GM12878 (cell line): ENCODE measurements around the gene RADIL. TPM values are rescaled to one million over a fixed set of nuclear protein-coding genes. Genes with fewer than 3 reads are reported as not detected.

ENCODE experiments used
- ATAC-seq: fragments of 200-7000 bp; cut with Tn5 transposase; 3 replicates; pipeline ENCODE4 v1.9.1; 2020; ENCODE audit warnings: mild to moderate bottlenecking, moderate library complexity
- BruUV-seq: library from RNA; stranded (reverse); fragments of 400-500 nt; replicated peaks from 2 replicates; lab custom pipeline; 2021; lab: Mats Ljungman, UMichigan
- CTCF ChIA-PET: fragments of 300-600 bp; sonication (Branson Sonifier 250); formaldehyde crosslinking; extraction: SDS; loops from one replicate; lab custom pipeline; 2021; ENCODE audit warnings: inconsistent platforms; lab: Yijun Ruan, JAX
- POLR2A ChIA-PET: fragments of 350-600 bp; formaldehyde crosslinking; extraction: SDS; loops from one replicate; lab custom pipeline; 2021; ENCODE audit warnings: inconsistent platforms; lab: Charles Lee
- RAD21 ChIA-PET: fragments of 300-600 bp; sonication (Branson Sonifier 250); formaldehyde crosslinking; loops from one replicate; lab custom pipeline; 2023; ENCODE audit warnings: antibody characterized with exemption; ENCODE audit not compliant: unreplicated experiment; lab: Charles Lee
- SMC1A ChIA-PET: fragments of 300-600 bp; sonication (Branson Sonifier 250); formaldehyde crosslinking; loops from one replicate; lab custom pipeline; 2023; ENCODE audit not compliant: unreplicated experiment, uncharacterized antibody; lab: Charles Lee
- DNase-seq: peaks from one replicate; pipeline ENCODE4 v3.0.0-alpha.2; 2011; ENCODE audit warnings: low read depth, low spot score
- FAIRE-seq: peaks from 3 replicates; lab custom pipeline; 2011; peaks lifted over from hg19 to GRCh38; lab: Jason Lieb, UNC
- H2AFZ ChIP-seq: 2 replicates; pipeline ENCODE4 v1.6.0; 2011; ENCODE audit warnings: low read depth, low read length, control low read depth; ENCODE audit not compliant: control insufficient read depth
- H3K27ac ChIP-seq: 2 replicates; pipeline ENCODE4 v1.5.1; 2011; ENCODE audit warnings: control low read depth; ENCODE audit not compliant: control insufficient read depth, insufficient read depth
- H3K27me3 ChIP-seq, 2 experiments: replicated peaks in 1 of 2; 2 replicates each; pipeline versions ENCODE4 v1.6.0 to v1.6.1; 2011; ENCODE audit warnings: low read length in 1 of 2; ENCODE audit not compliant: control insufficient read depth in 2 of 2, insufficient read depth in 2 of 2
- H3K36me3 ChIP-seq, 2 experiments: 2 replicates each; pipeline ENCODE4 v1.5.1; 2011; ENCODE audit warnings: low read length in 1 of 2; ENCODE audit not compliant: control insufficient read depth in 2 of 2, insufficient read depth in 2 of 2
- H3K4me1 ChIP-seq: 2 replicates; pipeline ENCODE4 v1.6.1; 2011; ENCODE audit warnings: mild to moderate bottlenecking, low read length, moderate library complexity, mixed read lengths; ENCODE audit not compliant: control insufficient read depth, insufficient read depth
- H3K4me2 ChIP-seq: 2 replicates; pipeline ENCODE4 v1.6.0; 2011; ENCODE audit warnings: control low read depth; ENCODE audit not compliant: control insufficient read depth, insufficient read depth
- H3K4me3 ChIP-seq: fragments of 200-600 bp; sonication (generic); 2 replicates; pipeline ENCODE4 v1.5.1; 2016
- H3K79me2 ChIP-seq: 2 replicates; pipeline ENCODE4 v1.6.0; 2011; ENCODE audit warnings: low read length; ENCODE audit not compliant: control insufficient read depth, insufficient read depth
- H3K9ac ChIP-seq: 2 replicates; pipeline ENCODE4 v1.8.0; 2011; ENCODE audit warnings: low read length, control low read depth, mixed read lengths; ENCODE audit not compliant: control insufficient read depth, insufficient read depth
- H3K9me3 ChIP-seq: replicated peaks from 3 replicates; pipeline ENCODE4 v1.5.1; 2011; ENCODE audit warnings: mild to moderate bottlenecking, low read length; ENCODE audit not compliant: control insufficient read depth, insufficient read depth
- H4K20me1 ChIP-seq: 2 replicates; pipeline ENCODE4 v1.6.0; 2011; ENCODE audit not compliant: control insufficient read depth, insufficient read depth
- LARP7 ChIP-seq: fragments of 450-650 bp; IDR thresholded peaks from 2 replicates; pipeline ENCODE4 v1.6.1; 2017; ENCODE audit warnings: mild to moderate bottlenecking
- PAX8 ChIP-seq: fragments of 450-650 bp; IDR thresholded peaks from 2 replicates; pipeline ENCODE4 v1.6.1; 2017; ENCODE audit warnings: mild to moderate bottlenecking, moderate library complexity
- WGBS: methylation state at CpG from one replicate; pipeline ENCODE4 v1.1.6; 2016; ENCODE audit warnings: low lambda C conversion rate; ENCODE audit not compliant: insufficient replicate concordance, insufficient coverage; ENCODE audit errors: missing lambda C conversion rate; 5-methylcytosine and 5-hydroxymethylcytosine counted together
- in situ Hi-C: fragments of 300-500 bp; cut with MboI; formaldehyde crosslinking; loops from 9 replicates; pipeline ENCODE4 v1.14.3; 2018; ENCODE audit warnings: mixed read lengths
- intact Hi-C: fragments of 100-400 bp; cut with micrococcal nuclease; formaldehyde crosslinking; loops from one replicate; pipeline ENCODE4 v1.14.2; 2022; ENCODE audit not compliant: unreplicated experiment
- microRNA-seq: library from miRNA; unstranded; fragments of <30 nt; microRNA quantifications from one replicate; pipeline ENCODE4, GENCODE V29; 2018
- polyA plus RNA-seq, 11 experiments: library from polyadenylated mRNA; depleted of rRNA in 4 of 11; unstranded in 6 of 11; stranded (reverse) in 5 of 11; fragments of >200 nt; fragmentation: Nextera tagmentation in 4 of 11; fragmentation: Illumina TruSeq in 1 of 11; extraction: Ambion mirVana in 4 of 11; extraction: Trizol in 1 of 11; gene quantifications; 1 replicate in 1 of 11; 2 replicates in 10 of 11; pipeline versions ENCODE4 v1.2.1 to v1.2.3, GENCODE V29; 2011 to 2016; ENCODE audit warnings: inconsistent platforms in 2 of 11, missing spikeins in 2 of 11, low read depth in 1 of 11
- small RNA-seq: library from RNA; depleted of rRNA; stranded (forward); fragments of <200 nt; gene quantifications from one replicate; pipeline ENCODE3, GENCODE V24; 2014
- total RNA-seq, 4 experiments: library from RNA; depleted of rRNA in 3 of 4; stranded (reverse); fragments of >200 nt in 3 of 4; fragmentation: Illumina TruSeq in 1 of 4; extraction: Trizol in 1 of 4; gene quantifications; 2 replicates each; pipeline versions ENCODE4 v1.2.1 to v1.2.3, GENCODE V29; 2013 to 2021

RADIL gene
- total and polyA plus RNA-seq, 10 of the 15 experiments (the other 5 are each of a cell fraction or from before 2014, with no cell fraction given), result 0.05 to 0.06 TPM; not detected in 8

- Histone ChIP-seq H3K9ac (no peak overlapping the region), H4K20me1 (no peaks in the 10 kb centered on the region), H3K9me3 (no peaks in the 10 kb centered on the region), H3K4me1 (peaks cover 41% of the 10 kb centered on the region), H3K27ac (no peak overlapping the region), H3K4me3 (no peak overlapping the region), H3K27me3 (no peaks in the 10 kb centered on the region), H3K79me2 (peaks cover 14% of the 10 kb centered on the region), H3K4me2 (no peak overlapping the region), H3K36me3 (peaks cover 14 to 16% of the 10 kb centered on the region in 2 experiments; a peak in 3 of 4 replicates), H2AFZ (no peak overlapping the region)
- ATAC-seq, result no peak
- TF ChIP-seq PAX8 (no peak), LARP7 (no peak)
- in situ Hi-C loops (no loop called here), intact Hi-C loops (no loop called here)
- ChIA-PET SMC1A (interaction anchor here (0.6 kb wide), 1 partner anchor 37 kb away, joined by 3 read pairs; no protein-coding TSS in a partner anchor), CTCF (interaction anchor here (0.6 kb wide), 1 partner anchor 23 kb away, joined by 3 read pairs; no protein-coding TSS in a partner anchor), RAD21 (no interaction called here), POLR2A (no interaction called here)
- no TSS peak for BruUV-seq
- DNase-seq, result no peak
- FAIRE-seq, result no peak
- WGBS, result 100% methylated on average over 11 of the region's 14 CpGs
Measured at GRCh38 chr7:4749363-4749762, 134.2 kb downstream of the RADIL start.

Small RNAs within 50 kb of the gene (microRNA-seq; reads per million reads assigned to microRNA genes)
- gene MIR4656, result not detected

Small RNAs within 50 kb of the gene (small RNA-seq; reads per million reads assigned to genes)
- gene MIR4656 (not detected), gene RF00019 (not detected)

Other genes with a start within 250 kb of the RADIL start
- 10.6 and 11.6 TPM in 2 replicates for gene FOXK1, start 201.4 kb downstream of the RADIL start, total RNA-seq (2014; rRNA removed)
- 5.6 and 5.9 TPM in 2 replicates for gene FOXK1, start 201.4 kb downstream of the RADIL start, total RNA-seq (2014; rRNA removed; fragmentation: Illumina TruSeq; extraction: Trizol)
- gene FOXK1, start 201.4 kb downstream of the RADIL start, total RNA-seq (2021), result 30.8 and 31.8 TPM in 2 replicates
- gene FOXK1, start 201.4 kb downstream of the RADIL start, polyA plus RNA-seq (2011; rRNA removed), result 2.2 and 3.6 TPM in 2 replicates
- 2.0 and 4.0 TPM in 2 replicates for gene FOXK1, start 201.4 kb downstream of the RADIL start, polyA plus RNA-seq (2014; fragmentation: Illumina TruSeq; extraction: Trizol)
- gene FOXK1, start 201.4 kb downstream of the RADIL start, polyA plus RNA-seq (2014; fragmentation: Nextera tagmentation; extraction: Ambion mirVana), result under 1 TPM; 0.24 TPM
- 8.5 and 10.2 TPM in 2 replicates for gene FOXK1, start 201.4 kb downstream of the RADIL start, polyA plus RNA-seq (2014; rRNA removed)
- 1 to 10 TPM; 4.4 to 4.7 TPM for gene FOXK1, start 201.4 kb downstream of the RADIL start, polyA plus RNA-seq (2016; fragmentation: Nextera tagmentation; extraction: Ambion mirVana)
- gene AP5Z1, start 108.1 kb downstream of the RADIL start, total RNA-seq (2014; rRNA removed), result 18.5 and 28.5 TPM in 2 replicates
- gene AP5Z1, start 108.1 kb downstream of the RADIL start, total RNA-seq (2014; rRNA removed; fragmentation: Illumina TruSeq; extraction: Trizol), result 6.6 and 7.6 TPM in 2 replicates
- 35.3 and 43.4 TPM in 2 replicates for gene AP5Z1, start 108.1 kb downstream of the RADIL start, total RNA-seq (2021)
- 4.1 and 10.4 TPM in 2 replicates for gene AP5Z1, start 108.1 kb downstream of the RADIL start, polyA plus RNA-seq (2011; rRNA removed)
- 1.1 and 4.8 TPM in 2 replicates for gene AP5Z1, start 108.1 kb downstream of the RADIL start, polyA plus RNA-seq (2014; fragmentation: Illumina TruSeq; extraction: Trizol)
- gene AP5Z1, start 108.1 kb downstream of the RADIL start, polyA plus RNA-seq (2014; fragmentation: Nextera tagmentation; extraction: Ambion mirVana), result 1 to 10 TPM in 1 of 2 experiments, under 1 TPM in 1; 0.37 to 2.2 TPM
- gene AP5Z1, start 108.1 kb downstream of the RADIL start, polyA plus RNA-seq (2014; rRNA removed), result 40.5 and 46.1 TPM in 2 replicates
- gene AP5Z1, start 108.1 kb downstream of the RADIL start, polyA plus RNA-seq (2016; fragmentation: Nextera tagmentation; extraction: Ambion mirVana), result 10 to 100 TPM; 29.2 to 33.8 TPM
- not detected in 2 replicates for gene PAPOLB, start 21.7 kb downstream of the RADIL start, total RNA-seq (2014; rRNA removed)
- gene PAPOLB, start 21.7 kb downstream of the RADIL start, total RNA-seq (2014; rRNA removed; fragmentation: Illumina TruSeq; extraction: Trizol), result not detected in 2 replicates
- gene PAPOLB, start 21.7 kb downstream of the RADIL start, total RNA-seq (2021), result not detected in 2 replicates
- gene PAPOLB, start 21.7 kb downstream of the RADIL start, polyA plus RNA-seq (2011; rRNA removed), result not detected in 2 replicates
- gene PAPOLB, start 21.7 kb downstream of the RADIL start, polyA plus RNA-seq (2014; fragmentation: Illumina TruSeq; extraction: Trizol), result 0.01 TPM in 1 of 2 replicates, not detected in the other
- gene PAPOLB, start 21.7 kb downstream of the RADIL start, polyA plus RNA-seq (2014; fragmentation: Nextera tagmentation; extraction: Ambion mirVana), result not detected
- not detected in 2 replicates for gene PAPOLB, start 21.7 kb downstream of the RADIL start, polyA plus RNA-seq (2014; rRNA removed)
- not detected for gene PAPOLB, start 21.7 kb downstream of the RADIL start, polyA plus RNA-seq (2016; fragmentation: Nextera tagmentation; extraction: Ambion mirVana)
- gene MMD2, start 75.5 kb upstream of the RADIL start, total RNA-seq (2014; rRNA removed), result not detected in 2 replicates
- not detected in 2 replicates for gene MMD2, start 75.5 kb upstream of the RADIL start, total RNA-seq (2014; rRNA removed; fragmentation: Illumina TruSeq; extraction: Trizol)
- gene MMD2, start 75.5 kb upstream of the RADIL start, total RNA-seq (2021), result not detected in 2 replicates
- not detected in 2 replicates for gene MMD2, start 75.5 kb upstream of the RADIL start, polyA plus RNA-seq (2011; rRNA removed)
- gene MMD2, start 75.5 kb upstream of the RADIL start, polyA plus RNA-seq (2014; fragmentation: Illumina TruSeq; extraction: Trizol), result not detected in 2 replicates
- gene MMD2, start 75.5 kb upstream of the RADIL start, polyA plus RNA-seq (2014; fragmentation: Nextera tagmentation; extraction: Ambion mirVana), result not detected
- gene MMD2, start 75.5 kb upstream of the RADIL start, polyA plus RNA-seq (2014; rRNA removed), result not detected in 2 replicates
- not detected for gene MMD2, start 75.5 kb upstream of the RADIL start, polyA plus RNA-seq (2016; fragmentation: Nextera tagmentation; extraction: Ambion mirVana)
- gene RBAK, start 162.1 kb upstream of the RADIL start, total RNA-seq (2014; rRNA removed), result 6.4 and 6.6 TPM in 2 replicates
- gene RBAK, start 162.1 kb upstream of the RADIL start, total RNA-seq (2014; rRNA removed; fragmentation: Illumina TruSeq; extraction: Trizol), result 9.6 and 9.8 TPM in 2 replicates
- 8.0 and 8.7 TPM in 2 replicates for gene RBAK, start 162.1 kb upstream of the RADIL start, total RNA-seq (2021)
- gene RBAK, start 162.1 kb upstream of the RADIL start, polyA plus RNA-seq (2011; rRNA removed), result 10.2 and 19.0 TPM in 2 replicates
- gene RBAK, start 162.1 kb upstream of the RADIL start, polyA plus RNA-seq (2014; fragmentation: Illumina TruSeq; extraction: Trizol), result 8.1 and 10.4 TPM in 2 replicates
- gene RBAK, start 162.1 kb upstream of the RADIL start, polyA plus RNA-seq (2014; fragmentation: Nextera tagmentation; extraction: Ambion mirVana), result 1 to 10 TPM; 1.9 to 2.4 TPM
- 4.3 and 5.4 TPM in 2 replicates for gene RBAK, start 162.1 kb upstream of the RADIL start, polyA plus RNA-seq (2014; rRNA removed)
- gene RBAK, start 162.1 kb upstream of the RADIL start, polyA plus RNA-seq (2016; fragmentation: Nextera tagmentation; extraction: Ambion mirVana), result 1 to 10 TPM; 3.5 to 4.0 TPM